AG09309 (cell line): ENCODE data around the gene DYNC1I1.

Source experiments
- DNase-seq: peaks from one replicate; pipeline ENCODE4 v3.0.0-alpha.2; 2010; ENCODE audit warnings: low read depth
- H3K4me3 ChIP-seq: 2 replicates; pipeline ENCODE4 v1.5.1; 2011; ENCODE audit warnings: mild to moderate bottlenecking, low read depth, low read length, moderate library complexity; ENCODE audit not compliant: control insufficient read depth
- TF ChIP-seq, protein P1 (sequence below): IDR thresholded peaks from 2 replicates; pipeline ENCODE4 v1.5.1; 2011; ENCODE audit warnings: mild to moderate bottlenecking, low read depth, low read length, inconsistent platforms; ENCODE audit not compliant: insufficient read depth, control insufficient read depth; ENCODE audit errors: missing control alignments

Gene DYNC1I1

DNA sequence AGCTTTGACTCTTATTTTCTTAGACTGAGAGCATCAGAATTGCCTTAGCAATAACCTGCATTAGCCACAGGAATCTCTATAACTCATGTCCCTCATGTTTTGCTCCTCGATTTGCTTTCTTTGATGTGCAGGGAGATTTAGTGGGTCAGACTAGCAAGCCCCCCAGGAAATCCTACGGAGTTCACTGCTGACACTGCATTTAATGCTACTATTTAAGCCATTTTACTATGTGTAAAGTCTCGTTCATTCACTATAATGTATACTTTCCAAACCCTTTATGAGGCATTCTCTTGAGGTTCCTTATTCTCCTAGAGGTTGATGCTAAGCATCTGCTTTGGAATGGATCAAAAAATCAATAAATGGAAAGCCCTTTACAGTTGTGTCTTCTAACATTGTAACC, 28.4 kb downstream of the DYNC1I1 start:
- DNase-seq, result no peak
- TF ChIP-seq, protein P1, sequence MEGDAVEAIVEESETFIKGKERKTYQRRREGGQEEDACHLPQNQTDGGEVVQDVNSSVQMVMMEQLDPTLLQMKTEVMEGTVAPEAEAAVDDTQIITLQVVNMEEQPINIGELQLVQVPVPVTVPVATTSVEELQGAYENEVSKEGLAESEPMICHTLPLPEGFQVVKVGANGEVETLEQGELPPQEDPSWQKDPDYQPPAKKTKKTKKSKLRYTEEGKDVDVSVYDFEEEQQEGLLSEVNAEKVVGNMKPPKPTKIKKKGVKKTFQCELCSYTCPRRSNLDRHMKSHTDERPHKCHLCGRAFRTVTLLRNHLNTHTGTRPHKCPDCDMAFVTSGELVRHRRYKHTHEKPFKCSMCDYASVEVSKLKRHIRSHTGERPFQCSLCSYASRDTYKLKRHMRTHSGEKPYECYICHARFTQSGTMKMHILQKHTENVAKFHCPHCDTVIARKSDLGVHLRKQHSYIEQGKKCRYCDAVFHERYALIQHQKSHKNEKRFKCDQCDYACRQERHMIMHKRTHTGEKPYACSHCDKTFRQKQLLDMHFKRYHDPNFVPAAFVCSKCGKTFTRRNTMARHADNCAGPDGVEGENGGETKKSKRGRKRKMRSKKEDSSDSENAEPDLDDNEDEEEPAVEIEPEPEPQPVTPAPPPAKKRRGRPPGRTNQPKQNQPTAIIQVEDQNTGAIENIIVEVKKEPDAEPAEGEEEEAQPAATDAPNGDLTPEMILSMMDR, result no peak
- no peak overlapping the region for H3K4me3 ChIP-seq

DNA sequence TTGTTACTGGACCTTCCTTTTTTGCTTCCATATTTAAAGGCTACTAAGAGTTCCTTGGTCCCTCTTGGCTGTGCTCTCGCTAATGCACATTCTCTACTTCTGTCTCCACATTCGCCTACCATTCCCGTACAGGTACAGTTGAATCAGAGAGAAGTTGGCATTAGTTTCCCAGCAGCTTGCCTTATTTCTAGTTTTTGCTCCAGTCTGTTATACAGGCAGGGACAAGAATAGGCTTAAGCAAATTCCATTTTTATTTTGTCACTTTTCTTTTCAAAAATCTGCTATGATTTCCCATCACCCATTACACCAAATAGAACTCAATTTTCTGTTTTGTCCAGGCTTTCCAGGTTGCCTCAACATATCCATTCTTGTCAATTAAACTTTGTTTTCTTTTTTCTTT, 29.9 kb downstream of the DYNC1I1 start:
- H3K4me3 ChIP-seq, result no peak overlapping the region
- DNase-seq, result no peak
- TF ChIP-seq, protein P1, result no peak

DNA sequence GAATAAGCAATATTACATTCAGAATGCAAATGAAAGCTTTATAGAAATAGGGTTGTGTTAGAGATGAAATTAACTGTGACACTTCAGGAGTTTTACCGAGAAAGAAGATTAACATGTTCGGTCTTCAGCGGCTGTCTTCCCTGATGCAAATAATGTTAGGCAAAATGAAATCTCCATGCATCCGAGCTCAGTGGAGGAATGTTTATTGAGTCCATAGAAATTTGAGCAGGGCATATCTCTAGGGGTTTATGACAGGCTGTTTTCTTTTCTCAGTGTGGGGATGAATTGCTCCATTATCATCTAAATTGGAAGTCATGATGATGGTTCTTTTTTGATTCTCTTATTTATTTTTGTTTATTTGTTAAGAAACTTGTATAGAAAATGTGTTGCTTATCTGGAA, 31.7 kb downstream of the DYNC1I1 start:
- DNase-seq, result no peak

DNA sequence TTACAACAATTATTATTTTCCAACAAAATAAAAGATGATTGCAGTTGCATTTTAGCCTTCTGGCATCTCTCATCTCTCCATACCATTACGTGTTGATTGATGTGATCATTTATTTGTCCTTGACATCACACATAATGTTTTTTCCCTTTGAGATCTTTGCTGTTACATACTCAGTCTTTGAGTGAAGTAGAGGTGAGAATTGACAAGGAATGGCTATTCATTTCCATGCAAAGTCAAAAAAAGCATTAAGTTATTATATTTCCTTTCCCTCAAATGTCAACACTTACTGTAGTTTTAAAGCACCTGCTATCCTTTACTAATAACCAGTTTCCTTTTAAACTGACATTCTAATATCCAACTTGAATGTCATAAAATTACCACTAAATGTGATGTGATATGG, 33.6 kb downstream of the DYNC1I1 start:
- no peak overlapping the region for H3K4me3 ChIP-seq
- DNase-seq, result no peak
- TF ChIP-seq, protein P1, result no peak

More for the DNA sequence above, 31.7 kb downstream of the DYNC1I1 start:
- H3K4me3 ChIP-seq, result no peak overlapping the region
- TF ChIP-seq, protein P1, result no peak

- TF ChIP-seq, protein P1, result no peak
- DNase-seq, result no peak
These were observed 36.0 kb downstream of the DYNC1I1 start for GRCh38 chr7:95808396-95808795.

GRCh38 chr7:95811846-95812445, 39.6 kb downstream of the DYNC1I1 start:
- no peak for DNase-seq
- TF ChIP-seq, protein P1, result no peak
- H3K4me3 ChIP-seq, result no peak overlapping the region

More at GRCh38 chr7:95808396-95808795, 36.0 kb downstream of the DYNC1I1 start:
- no peak overlapping the region for H3K4me3 ChIP-seq
